PC-9 (cell line): Measurements from ENCODE around the gene ATP1B3.

Experiments
- EZH2 ChIP-seq: fragments of 200-600 bp; sonication (generic); IDR thresholded peaks from 2 replicates; pipeline ENCODE4 v1.8.0; 2017; ENCODE audit warnings: antibody characterized with exemption, low read depth
- TF ChIP-seq, protein P1 (sequence below): fragments of 200-600 bp; sonication (generic); conservative IDR thresholded peaks from 2 replicates; pipeline ENCODE4 v1.6.1; 2017; ENCODE audit warnings: mixed run types, antibody characterized with exemption, mild to moderate bottlenecking, moderate library complexity

DNA sequence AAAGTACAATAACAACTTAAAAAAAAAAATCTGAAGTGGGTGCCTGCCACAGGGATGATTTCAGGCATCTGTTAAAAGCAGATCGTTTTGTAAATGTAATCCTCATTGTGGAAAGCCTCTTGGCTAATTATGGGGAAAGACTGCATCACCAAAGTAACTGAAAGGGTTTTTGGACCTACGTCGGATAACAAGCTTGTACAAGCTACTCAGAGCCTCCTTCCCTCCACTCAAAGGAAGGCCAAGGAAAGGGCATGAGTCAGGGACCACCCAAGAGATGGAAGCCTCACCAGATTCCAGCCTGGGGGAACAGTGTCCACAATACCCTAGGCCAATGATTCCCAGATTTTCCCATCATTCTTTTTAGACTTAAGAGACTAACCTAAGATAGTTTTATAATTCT lies 84.3 kb downstream of the ATP1B3 start:
- TF ChIP-seq, protein P1, sequence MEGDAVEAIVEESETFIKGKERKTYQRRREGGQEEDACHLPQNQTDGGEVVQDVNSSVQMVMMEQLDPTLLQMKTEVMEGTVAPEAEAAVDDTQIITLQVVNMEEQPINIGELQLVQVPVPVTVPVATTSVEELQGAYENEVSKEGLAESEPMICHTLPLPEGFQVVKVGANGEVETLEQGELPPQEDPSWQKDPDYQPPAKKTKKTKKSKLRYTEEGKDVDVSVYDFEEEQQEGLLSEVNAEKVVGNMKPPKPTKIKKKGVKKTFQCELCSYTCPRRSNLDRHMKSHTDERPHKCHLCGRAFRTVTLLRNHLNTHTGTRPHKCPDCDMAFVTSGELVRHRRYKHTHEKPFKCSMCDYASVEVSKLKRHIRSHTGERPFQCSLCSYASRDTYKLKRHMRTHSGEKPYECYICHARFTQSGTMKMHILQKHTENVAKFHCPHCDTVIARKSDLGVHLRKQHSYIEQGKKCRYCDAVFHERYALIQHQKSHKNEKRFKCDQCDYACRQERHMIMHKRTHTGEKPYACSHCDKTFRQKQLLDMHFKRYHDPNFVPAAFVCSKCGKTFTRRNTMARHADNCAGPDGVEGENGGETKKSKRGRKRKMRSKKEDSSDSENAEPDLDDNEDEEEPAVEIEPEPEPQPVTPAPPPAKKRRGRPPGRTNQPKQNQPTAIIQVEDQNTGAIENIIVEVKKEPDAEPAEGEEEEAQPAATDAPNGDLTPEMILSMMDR: no peak
- no peak for TF ChIP-seq EZH2
